ENCODE measurements around the gene IQSEC3.
"Not testable (repeated sequence)": the region's sequence is repeated elsewhere in the genome, so short reads cannot be mapped to it uniquely, and the experiment has no call there.

IQSEC3 gene

GRCh38 chr12:52902-53734 lies 13.4 kb upstream of the IQSEC3 start:
- DNase-seq: not testable (repeated sequence)

- DNase-seq: no peak
These were observed 12.5 kb upstream of the IQSEC3 start for GRCh38 chr12:53735-54730.

- DNase-seq: no peak
These were observed 11.6 kb upstream of the IQSEC3 start for GRCh38 chr12:54750-55535.

- no peak for DNase-seq
These were observed 9.8 kb upstream of the IQSEC3 start for GRCh38 chr12:56683-57346.

GRCh38 chr12:57539-57938 lies 9.0 kb upstream of the IQSEC3 start:
- DNase-seq: no peak

GRCh38 chr12:58832-59231 lies 7.7 kb upstream of the IQSEC3 start:
- no peak for DNase-seq

GRCh38 chr12:61845-62244 lies 4.7 kb upstream of the IQSEC3 start:
- DNase-seq: not testable (repeated sequence)

- DNase-seq: not testable (repeated sequence)
These were observed 990 bp upstream of the IQSEC3 start for GRCh38 chr12:65491-66063.

- DNase-seq: not testable (repeated sequence)
These were observed 376 bp downstream of the IQSEC3 start for GRCh38 chr12:66782-67504.

GRCh38 chr12:69677-70076 lies 3.1 kb downstream of the IQSEC3 start:
- DNase-seq: not testable (repeated sequence)

GRCh38 chr12:70541-70940 lies 4.0 kb downstream of the IQSEC3 start:
- DNase-seq: not testable (repeated sequence)

- not testable (repeated sequence) for DNase-seq
These were observed 5.5 kb downstream of the IQSEC3 start for GRCh38 chr12:72018-72417.

GRCh38 chr12:74420-75190 lies 8.0 kb downstream of the IQSEC3 start:
- not testable (repeated sequence) for DNase-seq

GRCh38 chr12:75541-75940 lies 9.0 kb downstream of the IQSEC3 start:
- not testable (repeated sequence) for DNase-seq

- not testable (repeated sequence) for DNase-seq
These were observed 9.5 kb downstream of the IQSEC3 start for GRCh38 chr12:76102-76501.

- not testable (repeated sequence) for DNase-seq
These were observed 10.0 kb downstream of the IQSEC3 start for GRCh38 chr12:76551-76950.

- not testable (repeated sequence) for DNase-seq
These were observed 10.6 kb downstream of the IQSEC3 start for GRCh38 chr12:77101-77719.

- DNase-seq: not testable (repeated sequence)
These were observed 11.3 kb downstream of the IQSEC3 start for GRCh38 chr12:77769-78383.

GRCh38 chr12:78981-79380 lies 12.4 kb downstream of the IQSEC3 start:
- no peak for DNase-seq

All from activated effector memory CD4-positive, alpha-beta T cell treated with Interleukin-2 at 50 U/mL for 16 hours (primary cell).